COLO668 (cell line): ENCODE data around the gene UNC5A.

ENCODE experiments used
- DNase-seq: peaks from one replicate; lab custom pipeline; 2025; ENCODE audit not compliant: unreplicated experiment; lab: John Stamatoyannopoulos, UW

Gene UNC5A

GRCh38 chr5:176799488-176799887, 10.9 kb upstream of the UNC5A start:
- no peak for DNase-seq

GRCh38 chr5:176800024-176800423, 10.3 kb upstream of the UNC5A start:
- DNase-seq = no peak

GRCh38 chr5:176802116-176802784, 8.1 kb upstream of the UNC5A start:
- no peak for DNase-seq

- no peak for DNase-seq
These were observed 7.1 kb upstream of the UNC5A start for GRCh38 chr5:176803068-176803942.

- DNase-seq = no peak
These were observed 6.3 kb upstream of the UNC5A start for GRCh38 chr5:176803943-176804498.

- no peak for DNase-seq
These were observed 4.2 kb upstream of the UNC5A start for GRCh38 chr5:176806137-176806536.

GRCh38 chr5:176809544-176810080, 747 bp upstream of the UNC5A start:
- peak; percentile 16 for DNase-seq

- peak; percentile 51 for DNase-seq
These were observed 535 bp downstream of the UNC5A start for GRCh38 chr5:176810687-176811501.

- peak; percentile 62 for DNase-seq
These were observed 2.2 kb downstream of the UNC5A start for GRCh38 chr5:176812269-176813259.

GRCh38 chr5:176813587-176814312, 3.4 kb downstream of the UNC5A start:
- DNase-seq = no peak

GRCh38 chr5:176814313-176814685, 3.9 kb downstream of the UNC5A start:
- DNase-seq = no peak

- DNase-seq = no peak
These were observed 4.6 kb downstream of the UNC5A start for GRCh38 chr5:176814836-176815438.

- DNase-seq = peak; percentile 91
These were observed 5.8 kb downstream of the UNC5A start for GRCh38 chr5:176816043-176816745.

GRCh38 chr5:176816791-176817347, 6.5 kb downstream of the UNC5A start:
- peak; percentile 26 for DNase-seq

GRCh38 chr5:176817369-176817840, 7.0 kb downstream of the UNC5A start:
- peak; percentile 69 for DNase-seq

- peak; percentile 64 for DNase-seq
These were observed 7.5 kb downstream of the UNC5A start for GRCh38 chr5:176817841-176818377.

GRCh38 chr5:176818391-176819098, 8.2 kb downstream of the UNC5A start:
- DNase-seq = peak; percentile 58
